OCI-M2 (cell line): Measurements from ENCODE around the gene ZNF653.

Experiments used
- DNase-seq: peaks from one replicate; lab custom pipeline; 2025; ENCODE audit not compliant: unreplicated experiment; lab: John Stamatoyannopoulos, UW

The ZNF653 gene

GRCh38 chr19:11505504-11506100 is at the start of gene ZNF653:
Gene ZNF653, minus strand, starts transcription at chr19:11505839. Its CDS starts 53 bp downstream, at chr19:11505786.
- DNase-seq = peak; percentile 99

GRCh38 chr19:11555246-11555645 is 49.6 kb upstream of the ZNF653 start:
- DNase-seq = no peak

- DNase-seq = no peak
These were observed 48.5 kb upstream of the ZNF653 start for GRCh38 chr19:11554160-11554559.

- no peak for DNase-seq
These were observed 47.2 kb upstream of the ZNF653 start for GRCh38 chr19:11552666-11553372.

- no peak for DNase-seq
These were observed 46.1 kb upstream of the ZNF653 start for GRCh38 chr19:11551603-11552235.

GRCh38 chr19:11550265-11550664 is 44.6 kb upstream of the ZNF653 start:
- no peak for DNase-seq

- no peak for DNase-seq
These were observed 43.8 kb upstream of the ZNF653 start for GRCh38 chr19:11549386-11549953.

GRCh38 chr19:11547929-11548700 is 42.5 kb upstream of the ZNF653 start:
- no peak for DNase-seq

- DNase-seq = no peak
These were observed 35.6 kb upstream of the ZNF653 start for GRCh38 chr19:11541238-11541637.

- DNase-seq = no peak
These were observed 35.0 kb upstream of the ZNF653 start for GRCh38 chr19:11540645-11541044.

GRCh38 chr19:11539495-11540365 is 34.1 kb upstream of the ZNF653 start:
- no peak for DNase-seq

GRCh38 chr19:11538232-11539036 is 32.8 kb upstream of the ZNF653 start, which contains the start of gene CNN1:
Gene CNN1, plus strand, starts transcription at chr19:11538851. Its CDS starts 77 bp downstream, at chr19:11538928.
- no peak for DNase-seq

GRCh38 chr19:11535792-11536595 is 30.4 kb upstream of the ZNF653 start:
- DNase-seq = peak; percentile 96

- no peak for DNase-seq
These were observed 29.3 kb upstream of the ZNF653 start for GRCh38 chr19:11534948-11535347.

GRCh38 chr19:11534538-11534937 is 28.9 kb upstream of the ZNF653 start:
- DNase-seq = no peak

GRCh38 chr19:11530432-11530831 is 24.8 kb upstream of the ZNF653 start:
- DNase-seq = no peak

GRCh38 chr19:11528551-11529341 is 23.1 kb upstream of the ZNF653 start, which contains the start of gene ECSIT:
Gene ECSIT, minus strand, starts transcription at chr19:11529134. Its CDS starts 9,964 bp downstream, at chr19:11519170.
- peak; percentile 100 for DNase-seq

- DNase-seq = no peak
These were observed 13.5 kb upstream of the ZNF653 start for GRCh38 chr19:11519138-11519537.
